ENCODE results near the gene VDAC1. TPM values are rescaled to one million over a fixed set of nuclear protein-coding genes. Genes with fewer than 3 reads are reported as not detected.
"Not testable (repeated sequence)": the region's sequence is repeated elsewhere in the genome, so short reads cannot be mapped to it uniquely, and the experiment has no call there.

The VDAC1 gene
- total RNA-seq, 1 experiment from 2014 or later: 620 TPM

- in situ Hi-C loops (cut with HindIII; ENCODE audit: low pct_unique_long_range_greater_than_20kb, low sequenced_read_pairs): no loop called here
- no peak for DNase-seq (ENCODE audit: low read depth, low spot score)
These were observed 45.1 kb downstream of the VDAC1 start for GRCh38 chr5:133959643-133960042.

DNA sequence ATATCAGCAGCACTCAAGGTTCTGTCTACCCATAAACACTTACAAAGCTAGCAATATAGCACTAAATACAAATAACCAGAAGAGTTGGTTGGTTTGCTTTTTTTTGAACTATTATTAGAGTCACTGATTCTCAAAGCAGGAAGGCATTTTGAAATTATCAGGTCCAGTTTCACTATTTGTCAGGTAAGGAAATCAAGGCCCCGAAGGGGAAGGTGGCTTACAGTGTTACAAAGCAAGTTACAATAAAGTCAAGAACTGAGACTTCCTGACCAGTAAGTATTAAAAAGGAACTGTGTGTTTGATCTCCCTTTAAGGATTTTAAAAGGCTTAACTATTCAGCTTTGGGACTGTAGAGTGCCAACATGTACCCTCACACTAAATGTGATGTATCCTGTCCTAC, 47.2 kb downstream of the VDAC1 start:
- in situ Hi-C loops (cut with HindIII; ENCODE audit: low pct_unique_long_range_greater_than_20kb, low sequenced_read_pairs): no loop called here
- DNase-seq (ENCODE audit: low read depth, low spot score): no peak

- in situ Hi-C loops (cut with HindIII; ENCODE audit: low pct_unique_long_range_greater_than_20kb, low sequenced_read_pairs): no loop called here
These were observed 47.7 kb downstream of the VDAC1 start for GRCh38 chr5:133957080-133957479.

GRCh38 chr5:133956196-133956595, 48.6 kb downstream of the VDAC1 start:
- DNase-seq (ENCODE audit: low read depth, low spot score); in situ Hi-C loops (cut with HindIII; ENCODE audit: low pct_unique_long_range_greater_than_20kb, low sequenced_read_pairs): not testable (repeated sequence)

More at GRCh38 chr5:133957080-133957479, 47.7 kb downstream of the VDAC1 start:
- no peak for DNase-seq (ENCODE audit: low read depth, low spot score)

DNA sequence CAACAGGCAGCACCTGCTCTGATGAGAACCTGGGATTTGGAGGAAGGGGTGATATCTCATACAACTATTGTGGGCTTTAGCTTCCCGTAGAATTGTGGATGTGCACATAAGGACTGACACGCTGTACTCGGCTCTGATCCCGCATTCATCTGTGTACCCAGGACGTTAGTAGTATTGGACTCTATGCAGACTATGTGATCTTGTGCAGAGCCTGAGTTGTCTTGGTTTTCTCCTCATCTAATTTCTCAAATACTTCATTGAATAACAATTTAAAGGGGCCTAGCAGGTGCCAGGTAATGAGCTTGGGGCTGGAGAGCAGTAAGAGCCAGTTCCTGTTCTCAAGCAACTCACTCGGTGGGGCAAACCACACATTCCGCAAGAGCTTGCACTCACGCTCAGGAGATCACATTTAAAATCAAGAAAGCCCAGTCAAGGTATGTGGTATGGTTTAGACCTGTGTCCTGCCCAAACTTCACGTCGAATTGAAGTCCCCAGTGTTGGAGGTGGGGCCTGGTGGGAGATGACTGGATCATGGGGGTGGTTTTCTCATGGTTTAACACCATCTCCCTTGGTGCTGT, 51.1 kb downstream of the VDAC1 start:
- DNase-seq (ENCODE audit: low read depth, low spot score): no peak
- in situ Hi-C loops (cut with HindIII; ENCODE audit: low pct_unique_long_range_greater_than_20kb, low sequenced_read_pairs): no loop called here

DNA sequence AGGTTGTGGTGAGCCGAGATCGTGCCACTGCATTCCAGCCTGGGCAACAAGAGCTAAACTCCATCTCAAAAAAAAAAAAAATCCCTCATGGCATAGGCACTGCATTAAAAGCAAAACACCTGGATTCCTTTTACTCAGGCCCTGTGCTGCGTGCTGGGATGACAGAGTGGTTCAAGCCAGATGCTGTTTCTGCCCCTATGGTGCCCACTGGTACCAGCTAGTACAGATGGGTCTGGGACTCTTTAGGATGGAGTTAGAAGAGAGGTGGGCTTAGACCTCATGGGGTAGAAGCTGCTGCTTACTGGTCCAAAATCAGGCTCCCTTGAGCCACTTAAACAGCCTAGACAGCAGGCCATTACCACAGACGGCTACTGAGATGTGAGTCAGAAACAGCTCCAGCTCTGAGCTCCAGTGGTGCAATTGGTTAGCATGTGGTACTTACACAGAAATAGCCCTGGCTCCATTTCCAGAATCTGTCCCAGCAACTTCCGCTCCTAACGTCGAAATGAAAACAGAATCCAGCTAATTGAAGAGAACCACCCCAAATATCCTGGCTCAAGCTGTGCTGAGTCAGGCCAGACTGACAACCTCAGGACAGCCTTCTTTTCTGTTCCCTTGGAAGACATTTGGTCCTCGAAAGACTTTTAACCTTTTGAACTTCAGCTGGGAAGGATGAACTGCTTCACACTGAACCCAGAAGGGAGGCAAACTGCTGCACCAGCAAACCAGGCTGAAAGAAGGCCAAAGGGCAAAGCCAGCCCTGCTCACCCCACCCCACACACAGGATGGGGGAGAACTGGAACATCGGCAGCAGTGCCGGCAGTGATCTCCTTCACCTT, 51.8 kb downstream of the VDAC1 start:
- in situ Hi-C loops (cut with HindIII; ENCODE audit: low pct_unique_long_range_greater_than_20kb, low sequenced_read_pairs): no loop called here
- no peak for DNase-seq (ENCODE audit: low read depth, low spot score)

- in situ Hi-C loops (cut with HindIII; ENCODE audit: low pct_unique_long_range_greater_than_20kb, low sequenced_read_pairs): no loop called here
- no peak for DNase-seq (ENCODE audit: low read depth, low spot score)
These were observed 53.8 kb downstream of the VDAC1 start for GRCh38 chr5:133950821-133951612.

GRCh38 chr5:133948721-133949120, 56.1 kb downstream of the VDAC1 start:
- in situ Hi-C loops (cut with HindIII; ENCODE audit: low pct_unique_long_range_greater_than_20kb, low sequenced_read_pairs): no loop called here
- no peak for DNase-seq (ENCODE audit: low read depth, low spot score)

DNA sequence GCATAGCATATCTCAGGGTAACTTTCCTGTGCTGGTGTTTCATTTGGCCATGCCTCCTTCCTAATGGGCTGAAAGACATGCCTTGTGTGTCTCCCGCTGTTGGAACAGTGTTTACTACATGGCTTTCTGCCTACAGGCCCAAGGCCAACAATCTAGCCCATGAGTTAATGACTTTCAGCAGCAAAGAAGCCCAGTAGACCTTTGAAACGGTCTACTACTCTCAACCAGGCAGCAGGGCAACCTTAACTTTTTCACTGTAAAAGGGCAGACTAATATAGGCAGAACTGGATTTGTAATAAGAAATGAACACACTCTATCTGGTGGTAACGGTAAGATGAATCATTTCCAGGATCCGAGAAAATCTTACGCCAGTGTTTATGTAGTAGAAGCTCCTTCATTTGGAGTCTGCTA, 57.3 kb downstream of the VDAC1 start:
- DNase-seq (ENCODE audit: low read depth, low spot score): no peak
- in situ Hi-C loops (cut with HindIII; ENCODE audit: low pct_unique_long_range_greater_than_20kb, low sequenced_read_pairs): no loop called here

GRCh38 chr5:133945568-133945967, 59.2 kb downstream of the VDAC1 start:
- DNase-seq (ENCODE audit: low read depth, low spot score): peak; percentile 56
- in situ Hi-C loops (cut with HindIII; ENCODE audit: low pct_unique_long_range_greater_than_20kb, low sequenced_read_pairs): no loop called here

- in situ Hi-C loops (cut with HindIII; ENCODE audit: low pct_unique_long_range_greater_than_20kb, low sequenced_read_pairs): no loop called here
These were observed 60.3 kb downstream of the VDAC1 start for GRCh38 chr5:133944263-133945185.

DNA sequence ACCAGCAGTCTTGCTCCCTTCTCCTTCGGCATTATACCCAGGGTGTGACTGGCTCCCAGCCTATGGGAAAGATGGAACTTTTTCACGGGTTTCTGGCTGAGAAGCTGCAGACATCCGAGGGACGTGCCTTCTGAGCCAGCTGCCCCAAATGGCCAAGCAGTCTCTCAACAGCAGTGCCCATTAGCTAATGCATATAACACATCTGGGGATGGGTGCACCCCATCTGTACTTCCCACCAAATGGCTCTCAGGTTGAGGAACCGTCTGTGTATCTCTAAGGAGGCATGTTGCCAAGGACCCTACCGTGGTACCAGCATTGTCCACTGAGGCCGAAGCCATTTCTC, 61.3 kb downstream of the VDAC1 start:
- in situ Hi-C loops (cut with HindIII; ENCODE audit: low pct_unique_long_range_greater_than_20kb, low sequenced_read_pairs): no loop called here
- DNase-seq (ENCODE audit: low read depth, low spot score): no peak

More at GRCh38 chr5:133944263-133945185, 60.3 kb downstream of the VDAC1 start:
- peak; percentile 73 for DNase-seq (ENCODE audit: low read depth, low spot score)

- in situ Hi-C loops (cut with HindIII; ENCODE audit: low pct_unique_long_range_greater_than_20kb, low sequenced_read_pairs): no loop called here
- no peak for DNase-seq (ENCODE audit: low read depth, low spot score)
These were observed 61.9 kb downstream of the VDAC1 start for GRCh38 chr5:133942614-133943474.

DNA sequence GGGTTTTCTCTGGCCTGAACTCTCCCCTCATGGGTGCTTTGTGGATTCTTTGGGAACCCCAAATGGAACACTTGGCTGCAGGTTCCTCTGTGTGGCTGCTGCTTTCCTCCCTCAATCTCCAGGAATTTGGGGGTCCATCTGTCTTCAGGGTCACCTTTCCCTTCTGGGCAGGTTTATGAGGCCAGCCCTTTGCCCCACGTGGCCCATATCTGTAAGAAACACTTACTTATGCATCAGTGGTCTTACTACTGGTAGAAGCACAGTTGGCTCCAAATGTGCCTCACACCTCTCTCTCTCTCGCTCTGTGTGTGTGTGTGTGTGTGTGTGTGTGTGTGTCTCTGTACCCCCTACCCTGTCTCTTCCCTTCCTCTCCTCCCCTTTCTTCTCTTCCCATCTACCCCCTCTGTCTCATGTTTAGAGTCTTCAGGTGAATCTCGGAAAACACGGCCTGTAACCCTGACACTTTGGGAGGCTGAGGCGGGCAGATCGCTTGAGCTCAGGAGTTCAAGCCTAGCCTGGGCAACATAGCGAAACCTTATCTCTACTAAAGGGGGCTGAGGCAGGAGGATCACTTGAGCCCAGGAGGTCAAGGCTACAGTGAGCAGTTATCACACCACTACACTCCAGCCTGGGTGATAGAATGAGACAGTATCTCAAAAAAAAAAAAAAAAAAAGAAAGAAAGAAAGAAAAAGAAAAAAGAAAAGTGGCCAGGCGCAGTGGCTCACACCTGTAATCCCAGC, 63.1 kb downstream of the VDAC1 start:
- in situ Hi-C loops (cut with HindIII; ENCODE audit: low pct_unique_long_range_greater_than_20kb, low sequenced_read_pairs): no loop called here
- DNase-seq (ENCODE audit: low read depth, low spot score): no peak

- in situ Hi-C loops (cut with HindIII; ENCODE audit: low pct_unique_long_range_greater_than_20kb, low sequenced_read_pairs): no loop called here
- no peak for DNase-seq (ENCODE audit: low read depth, low spot score)
These were observed 65.1 kb downstream of the VDAC1 start for GRCh38 chr5:133939668-133940067.

- in situ Hi-C loops (cut with HindIII; ENCODE audit: low pct_unique_long_range_greater_than_20kb, low sequenced_read_pairs): no loop called here
These were observed 65.8 kb downstream of the VDAC1 start for GRCh38 chr5:133938929-133939328.

More at GRCh38 chr5:133938929-133939328, 65.8 kb downstream of the VDAC1 start:
- no peak for DNase-seq (ENCODE audit: low read depth, low spot score)

All from SK-MEL-5 (cell line).